ENCODE measurements around the gene CEP72.

GRCh38 chr5:639253-639530 is 27.1 kb downstream of the CEP72 start:
- TF ChIP-seq, protein P1, sequence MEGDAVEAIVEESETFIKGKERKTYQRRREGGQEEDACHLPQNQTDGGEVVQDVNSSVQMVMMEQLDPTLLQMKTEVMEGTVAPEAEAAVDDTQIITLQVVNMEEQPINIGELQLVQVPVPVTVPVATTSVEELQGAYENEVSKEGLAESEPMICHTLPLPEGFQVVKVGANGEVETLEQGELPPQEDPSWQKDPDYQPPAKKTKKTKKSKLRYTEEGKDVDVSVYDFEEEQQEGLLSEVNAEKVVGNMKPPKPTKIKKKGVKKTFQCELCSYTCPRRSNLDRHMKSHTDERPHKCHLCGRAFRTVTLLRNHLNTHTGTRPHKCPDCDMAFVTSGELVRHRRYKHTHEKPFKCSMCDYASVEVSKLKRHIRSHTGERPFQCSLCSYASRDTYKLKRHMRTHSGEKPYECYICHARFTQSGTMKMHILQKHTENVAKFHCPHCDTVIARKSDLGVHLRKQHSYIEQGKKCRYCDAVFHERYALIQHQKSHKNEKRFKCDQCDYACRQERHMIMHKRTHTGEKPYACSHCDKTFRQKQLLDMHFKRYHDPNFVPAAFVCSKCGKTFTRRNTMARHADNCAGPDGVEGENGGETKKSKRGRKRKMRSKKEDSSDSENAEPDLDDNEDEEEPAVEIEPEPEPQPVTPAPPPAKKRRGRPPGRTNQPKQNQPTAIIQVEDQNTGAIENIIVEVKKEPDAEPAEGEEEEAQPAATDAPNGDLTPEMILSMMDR (IDR thresholded peaks at IDR 0.05; ENCODE audit: low read length), result no peak
- TF ChIP-seq EZH2 (IDR thresholded peaks at IDR 0.05; ENCODE audit: borderline replicate concordance, low read length), result no peak
